ENCODE data around the gene FAM186B.

DNA sequence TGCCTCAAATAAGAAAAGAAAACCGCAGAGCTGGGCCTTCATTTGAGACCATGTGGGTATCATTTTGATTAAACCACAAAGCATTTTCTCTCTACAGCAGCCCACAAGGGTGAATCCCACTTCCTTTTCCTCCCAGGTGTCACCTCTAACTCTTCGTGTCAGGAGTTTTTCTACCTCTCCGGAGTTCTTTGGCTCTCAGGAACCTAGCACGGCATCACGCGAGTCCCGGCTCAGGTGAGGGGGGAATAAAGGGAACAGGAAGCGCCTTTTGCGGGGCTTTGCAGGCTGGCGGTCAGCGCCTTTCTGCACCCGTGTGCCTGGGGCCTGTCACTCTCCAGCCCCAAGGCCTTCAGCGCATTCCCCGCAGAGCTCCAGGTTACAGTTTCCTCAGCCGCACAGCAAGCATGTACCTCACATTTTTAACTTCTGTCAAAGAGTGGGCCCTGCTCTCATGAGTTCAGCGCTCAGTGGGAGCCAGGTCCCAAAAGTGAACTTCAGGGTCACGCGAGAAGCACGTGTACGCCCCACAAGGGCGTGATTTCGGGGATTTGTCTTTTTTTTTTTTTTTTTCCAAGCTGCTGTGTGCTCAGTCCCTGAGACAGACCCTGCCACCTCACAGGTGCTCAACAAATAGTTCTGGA lies 17.2 kb upstream of the FAM186B start:
- TF ChIP-seq, protein P1, sequence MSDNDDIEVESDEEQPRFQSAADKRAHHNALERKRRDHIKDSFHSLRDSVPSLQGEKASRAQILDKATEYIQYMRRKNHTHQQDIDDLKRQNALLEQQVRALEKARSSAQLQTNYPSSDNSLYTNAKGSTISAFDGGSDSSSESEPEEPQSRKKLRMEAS (CRISPR knock-in tag; IDR thresholded peaks at IDR 0.05): no peak
- TF ChIP-seq, protein P2, sequence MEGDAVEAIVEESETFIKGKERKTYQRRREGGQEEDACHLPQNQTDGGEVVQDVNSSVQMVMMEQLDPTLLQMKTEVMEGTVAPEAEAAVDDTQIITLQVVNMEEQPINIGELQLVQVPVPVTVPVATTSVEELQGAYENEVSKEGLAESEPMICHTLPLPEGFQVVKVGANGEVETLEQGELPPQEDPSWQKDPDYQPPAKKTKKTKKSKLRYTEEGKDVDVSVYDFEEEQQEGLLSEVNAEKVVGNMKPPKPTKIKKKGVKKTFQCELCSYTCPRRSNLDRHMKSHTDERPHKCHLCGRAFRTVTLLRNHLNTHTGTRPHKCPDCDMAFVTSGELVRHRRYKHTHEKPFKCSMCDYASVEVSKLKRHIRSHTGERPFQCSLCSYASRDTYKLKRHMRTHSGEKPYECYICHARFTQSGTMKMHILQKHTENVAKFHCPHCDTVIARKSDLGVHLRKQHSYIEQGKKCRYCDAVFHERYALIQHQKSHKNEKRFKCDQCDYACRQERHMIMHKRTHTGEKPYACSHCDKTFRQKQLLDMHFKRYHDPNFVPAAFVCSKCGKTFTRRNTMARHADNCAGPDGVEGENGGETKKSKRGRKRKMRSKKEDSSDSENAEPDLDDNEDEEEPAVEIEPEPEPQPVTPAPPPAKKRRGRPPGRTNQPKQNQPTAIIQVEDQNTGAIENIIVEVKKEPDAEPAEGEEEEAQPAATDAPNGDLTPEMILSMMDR (IDR thresholded peaks at IDR 0.05): no peak
- TF ChIP-seq, protein P3, sequence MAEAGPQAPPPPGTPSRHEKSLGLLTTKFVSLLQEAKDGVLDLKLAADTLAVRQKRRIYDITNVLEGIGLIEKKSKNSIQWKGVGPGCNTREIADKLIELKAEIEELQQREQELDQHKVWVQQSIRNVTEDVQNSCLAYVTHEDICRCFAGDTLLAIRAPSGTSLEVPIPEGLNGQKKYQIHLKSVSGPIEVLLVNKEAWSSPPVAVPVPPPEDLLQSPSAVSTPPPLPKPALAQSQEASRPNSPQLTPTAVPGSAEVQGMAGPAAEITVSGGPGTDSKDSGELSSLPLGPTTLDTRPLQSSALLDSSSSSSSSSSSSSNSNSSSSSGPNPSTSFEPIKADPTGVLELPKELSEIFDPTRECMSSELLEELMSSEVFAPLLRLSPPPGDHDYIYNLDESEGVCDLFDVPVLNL (CRISPR knock-in tag; IDR thresholded peaks at IDR 0.05; ENCODE audit: borderline replicate concordance, low read depth): no peak
- TF ChIP-seq FOXJ3 (CRISPR knock-in tag; IDR thresholded peaks at IDR 0.05; ENCODE audit: borderline replicate concordance): no peak
- TF ChIP-seq, protein P4, sequence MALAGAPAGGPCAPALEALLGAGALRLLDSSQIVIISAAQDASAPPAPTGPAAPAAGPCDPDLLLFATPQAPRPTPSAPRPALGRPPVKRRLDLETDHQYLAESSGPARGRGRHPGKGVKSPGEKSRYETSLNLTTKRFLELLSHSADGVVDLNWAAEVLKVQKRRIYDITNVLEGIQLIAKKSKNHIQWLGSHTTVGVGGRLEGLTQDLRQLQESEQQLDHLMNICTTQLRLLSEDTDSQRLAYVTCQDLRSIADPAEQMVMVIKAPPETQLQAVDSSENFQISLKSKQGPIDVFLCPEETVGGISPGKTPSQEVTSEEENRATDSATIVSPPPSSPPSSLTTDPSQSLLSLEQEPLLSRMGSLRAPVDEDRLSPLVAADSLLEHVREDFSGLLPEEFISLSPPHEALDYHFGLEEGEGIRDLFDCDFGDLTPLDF (CRISPR knock-in tag; IDR thresholded peaks at IDR 0.05): no peak
- TF ChIP-seq, protein P5, sequence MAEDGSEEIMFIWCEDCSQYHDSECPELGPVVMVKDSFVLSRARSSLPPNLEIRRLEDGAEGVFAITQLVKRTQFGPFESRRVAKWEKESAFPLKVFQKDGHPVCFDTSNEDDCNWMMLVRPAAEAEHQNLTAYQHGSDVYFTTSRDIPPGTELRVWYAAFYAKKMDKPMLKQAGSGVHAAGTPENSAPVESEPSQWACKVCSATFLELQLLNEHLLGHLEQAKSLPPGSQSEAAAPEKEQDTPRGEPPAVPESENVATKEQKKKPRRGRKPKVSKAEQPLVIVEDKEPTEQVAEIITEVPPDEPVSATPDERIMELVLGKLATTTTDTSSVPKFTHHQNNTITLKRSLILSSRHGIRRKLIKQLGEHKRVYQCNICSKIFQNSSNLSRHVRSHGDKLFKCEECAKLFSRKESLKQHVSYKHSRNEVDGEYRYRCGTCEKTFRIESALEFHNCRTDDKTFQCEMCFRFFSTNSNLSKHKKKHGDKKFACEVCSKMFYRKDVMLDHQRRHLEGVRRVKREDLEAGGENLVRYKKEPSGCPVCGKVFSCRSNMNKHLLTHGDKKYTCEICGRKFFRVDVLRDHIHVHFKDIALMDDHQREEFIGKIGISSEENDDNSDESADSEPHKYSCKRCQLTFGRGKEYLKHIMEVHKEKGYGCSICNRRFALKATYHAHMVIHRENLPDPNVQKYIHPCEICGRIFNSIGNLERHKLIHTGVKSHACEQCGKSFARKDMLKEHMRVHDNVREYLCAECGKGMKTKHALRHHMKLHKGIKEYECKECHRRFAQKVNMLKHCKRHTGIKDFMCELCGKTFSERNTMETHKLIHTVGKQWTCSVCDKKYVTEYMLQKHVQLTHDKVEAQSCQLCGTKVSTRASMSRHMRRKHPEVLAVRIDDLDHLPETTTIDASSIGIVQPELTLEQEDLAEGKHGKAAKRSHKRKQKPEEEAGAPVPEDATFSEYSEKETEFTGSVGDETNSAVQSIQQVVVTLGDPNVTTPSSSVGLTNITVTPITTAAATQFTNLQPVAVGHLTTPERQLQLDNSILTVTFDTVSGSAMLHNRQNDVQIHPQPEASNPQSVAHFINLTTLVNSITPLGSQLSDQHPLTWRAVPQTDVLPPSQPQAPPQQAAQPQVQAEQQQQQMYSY (CRISPR knock-in tag; IDR thresholded peaks at IDR 0.05): no peak
- TF ChIP-seq ELF4 (CRISPR knock-in tag; IDR thresholded peaks at IDR 0.05; ENCODE audit: low read depth): no peak
- TF ChIP-seq, protein P6, sequence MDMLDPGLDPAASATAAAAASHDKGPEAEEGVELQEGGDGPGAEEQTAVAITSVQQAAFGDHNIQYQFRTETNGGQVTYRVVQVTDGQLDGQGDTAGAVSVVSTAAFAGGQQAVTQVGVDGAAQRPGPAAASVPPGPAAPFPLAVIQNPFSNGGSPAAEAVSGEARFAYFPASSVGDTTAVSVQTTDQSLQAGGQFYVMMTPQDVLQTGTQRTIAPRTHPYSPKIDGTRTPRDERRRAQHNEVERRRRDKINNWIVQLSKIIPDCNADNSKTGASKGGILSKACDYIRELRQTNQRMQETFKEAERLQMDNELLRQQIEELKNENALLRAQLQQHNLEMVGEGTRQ (CRISPR knock-in tag; IDR thresholded peaks at IDR 0.05): no peak
- no peak for TF ChIP-seq MXD4 (CRISPR knock-in tag; IDR thresholded peaks at IDR 0.05; ENCODE audit: borderline replicate concordance)
- no peak for TF ChIP-seq ETV6 (CRISPR knock-in tag; IDR thresholded peaks at IDR 0.05)

Data from WTC11 (cell line).